Esophagus muscularis mucosa (tissue), 4 donors: Measurements from ENCODE around the gene CDV3.

Source experiments
- CTCF ChIP-seq, 3 experiments: fragments of 200-600 bp in 2 of 3; fragments of 450-650 bp in 1 of 3; sonication (generic) in 2 of 3; IDR thresholded peaks; one replicate each; pipeline ENCODE4 v1.5.1; 2017 to 2019; ENCODE audit warnings: antibody characterized with exemption in 3 of 3, mild to moderate bottlenecking in 2 of 3, moderate library complexity in 1 of 3
- EP300 ChIP-seq: sonication (generic); formaldehyde crosslinking; IDR thresholded peaks from one replicate; pipeline ENCODE4 v1.6.1; 2017; ENCODE audit warnings: antibody characterized with exemption
- POLR2AphosphoS5 ChIP-seq, 2 donors: sonication (generic); formaldehyde crosslinking; IDR thresholded peaks; one replicate each; pipeline ENCODE4 v1.6.1; 2017; ENCODE audit warnings: antibody characterized with exemption in 2 of 2

DNA sequence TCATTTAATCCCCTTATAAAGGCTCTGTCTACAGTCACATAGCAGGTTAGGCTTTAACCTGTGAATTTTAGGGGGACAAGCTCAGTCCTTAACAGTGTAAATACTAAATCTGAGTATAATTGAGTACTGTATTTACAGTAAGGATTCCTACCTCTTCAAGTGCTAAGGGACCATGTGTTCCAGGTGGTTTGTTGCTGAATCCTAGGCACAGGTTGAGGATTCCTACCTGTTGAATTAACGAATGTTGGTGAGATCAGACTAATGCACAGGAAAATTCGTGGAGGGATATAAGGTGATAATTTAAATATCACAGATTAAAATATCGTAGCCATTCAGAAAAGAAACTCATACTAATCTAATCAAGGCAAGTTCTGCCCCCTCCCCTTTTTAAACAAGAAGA lies 24.9 kb downstream of the CDV3 start:
- TF ChIP-seq CTCF (IDR thresholded peaks at IDR 0.05) (no peak), EP300 (no peak), POLR2AphosphoS5 (IDR thresholded peaks at IDR 0.05) (no peak)
